ENCODE results near the gene MAGI3.

The MAGI3 gene

DNA sequence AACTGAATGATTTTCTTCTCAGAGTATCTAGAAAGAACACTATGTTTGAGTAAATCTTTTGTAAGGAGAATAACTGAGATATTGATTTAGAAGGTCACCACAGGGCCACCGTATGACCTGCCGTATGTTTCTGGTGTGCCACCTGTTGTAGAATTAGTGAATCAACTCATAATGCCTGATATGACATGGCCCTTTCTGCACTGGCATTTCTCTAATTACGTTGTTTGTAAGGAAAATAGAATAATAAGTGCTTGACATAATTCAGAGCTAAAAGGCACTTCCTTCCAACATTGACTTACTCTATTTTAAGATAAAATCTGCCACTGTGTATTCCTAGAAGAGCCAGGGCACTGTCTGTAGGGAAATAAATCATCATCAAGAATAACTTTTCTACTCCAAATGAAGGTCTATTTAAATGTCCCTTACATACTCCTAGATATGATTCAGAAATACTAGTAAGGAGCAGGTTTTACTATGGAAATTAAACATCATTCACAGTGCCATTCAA, 267.3 kb downstream of the MAGI3 start:
- no peak for DNase-seq (ENCODE audit: low spot score)

DNA sequence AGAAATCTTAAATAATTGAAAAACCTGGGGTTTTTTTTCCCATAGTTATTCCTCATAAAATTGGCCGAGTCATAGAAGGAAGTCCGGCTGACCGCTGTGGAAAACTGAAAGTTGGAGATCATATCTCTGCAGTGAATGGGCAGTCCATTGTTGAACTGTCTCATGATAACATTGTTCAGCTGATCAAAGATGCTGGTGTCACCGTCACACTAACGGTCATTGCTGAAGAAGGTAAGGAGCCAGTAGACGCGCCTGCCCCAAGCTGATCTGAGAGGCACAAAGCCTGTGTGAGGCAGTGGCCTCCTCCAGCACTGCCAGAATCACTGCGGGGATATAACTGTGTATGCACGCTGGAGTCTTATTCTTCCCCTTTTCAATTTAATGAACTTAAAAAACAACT, 268.7 kb downstream of the MAGI3 start:
- no peak for DNase-seq (ENCODE audit: low spot score)

DNA sequence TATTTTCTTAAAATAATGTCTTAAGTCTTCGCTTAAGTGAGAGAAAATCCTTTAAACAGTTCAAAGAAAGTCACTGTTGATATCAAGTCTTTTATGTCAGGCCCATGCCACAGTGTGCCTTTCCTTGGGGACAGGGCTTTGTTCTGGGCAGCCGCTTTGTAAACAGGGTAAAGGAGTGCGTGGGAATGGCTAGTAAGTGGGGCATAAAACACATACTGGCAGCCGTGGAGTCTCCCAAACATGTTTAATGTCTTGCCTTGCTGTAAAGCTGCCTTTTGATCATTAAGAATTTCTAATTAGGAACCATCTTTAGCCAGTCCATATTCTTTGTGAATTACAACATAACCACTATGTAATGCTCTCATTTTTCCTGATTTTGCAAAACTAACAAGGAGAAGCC, 269.2 kb downstream of the MAGI3 start:
- DNase-seq (ENCODE audit: low spot score), result no peak

- DNase-seq (ENCODE audit: low spot score), result no peak
Observed at GRCh38 chr1:113660088-113660487, 269.8 kb downstream of the MAGI3 start.

- no peak for DNase-seq (ENCODE audit: low spot score)
Observed at GRCh38 chr1:113662101-113662500, 271.8 kb downstream of the MAGI3 start.

- DNase-seq (ENCODE audit: low spot score), result no peak
Observed at GRCh38 chr1:113663165-113663951, 273.0 kb downstream of the MAGI3 start.

DNA sequence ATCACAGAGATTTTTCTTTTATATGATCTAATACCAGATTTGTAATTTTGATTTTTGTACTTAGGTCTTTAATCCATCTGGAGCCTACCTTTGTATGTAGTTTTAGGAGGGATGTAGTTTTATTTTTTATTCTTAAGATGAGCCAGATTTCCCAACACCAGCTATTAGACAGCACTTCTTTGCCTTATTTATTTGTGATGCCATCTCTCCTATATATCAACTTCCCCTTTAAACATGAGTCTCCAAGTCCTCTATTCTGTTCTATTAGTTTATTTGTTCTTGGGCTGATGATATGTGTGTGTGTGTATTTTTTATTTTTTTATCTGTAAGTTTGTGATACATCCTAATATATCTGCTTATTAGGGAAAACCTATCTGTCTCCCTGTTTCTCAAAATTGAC, 274.8 kb downstream of the MAGI3 start:
- no peak for DNase-seq (ENCODE audit: low spot score)

GRCh38 chr1:113666126-113666525, 275.8 kb downstream of the MAGI3 start:
- no peak for DNase-seq (ENCODE audit: low spot score)

DNA sequence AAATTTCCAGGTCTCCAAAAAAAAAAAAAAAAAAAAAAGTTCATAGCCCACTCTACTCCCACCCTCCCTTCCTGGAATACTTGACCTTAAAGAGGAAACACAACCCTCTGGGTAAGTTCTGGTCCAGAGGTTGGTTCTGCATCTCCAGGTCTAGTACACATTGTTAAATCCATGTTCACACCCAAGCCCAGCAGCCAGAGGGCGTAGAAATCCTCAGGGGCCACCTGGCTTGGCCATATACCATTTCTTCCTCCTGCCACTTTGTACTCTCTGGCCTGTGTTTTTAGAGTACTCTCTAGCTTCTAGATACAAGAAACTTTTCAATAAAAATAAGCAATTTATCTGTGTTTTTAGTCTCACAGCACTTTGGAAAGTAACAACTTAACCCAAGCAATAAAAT, 279.7 kb downstream of the MAGI3 start:
- DNase-seq (ENCODE audit: low spot score), result no peak

DNA sequence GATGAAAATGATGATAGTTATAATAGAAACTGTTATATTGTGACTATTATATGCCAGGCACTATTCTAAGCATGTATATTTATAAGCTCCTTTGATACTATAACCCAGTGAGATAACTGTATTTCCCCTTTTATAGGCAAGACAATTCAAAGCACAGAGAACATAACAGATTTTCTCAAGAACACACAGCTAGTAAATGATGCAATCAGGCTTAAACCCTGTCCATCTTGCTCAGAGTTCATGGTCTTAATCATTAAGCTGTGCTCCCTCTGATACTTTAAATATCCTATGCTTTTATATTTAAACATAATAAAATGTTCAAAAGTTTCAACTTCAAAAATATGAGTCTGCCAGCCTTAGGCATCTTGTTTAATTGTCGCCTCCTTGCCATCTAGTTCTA, 280.3 kb downstream of the MAGI3 start:
- DNase-seq (ENCODE audit: low spot score), result no peak

DNA sequence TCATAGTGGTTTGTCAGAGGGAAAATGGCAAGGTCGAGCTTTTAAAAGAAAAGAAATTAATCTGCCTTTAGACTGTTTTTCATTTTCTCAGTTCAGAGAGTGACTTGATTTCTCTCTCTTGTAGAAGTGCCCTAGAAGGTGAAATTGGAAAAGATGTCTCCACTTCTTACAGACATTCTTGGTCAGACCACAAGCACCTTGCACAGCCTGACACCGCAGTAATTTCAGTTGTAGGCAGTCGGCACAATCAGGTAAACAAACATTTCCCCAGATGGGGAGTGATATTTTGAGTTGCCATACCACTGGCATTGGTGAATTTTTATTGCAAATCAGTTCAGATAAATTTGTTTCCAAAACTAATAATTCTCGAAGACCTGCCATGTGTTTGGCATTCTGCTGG, 282.2 kb downstream of the MAGI3 start:
- no peak for DNase-seq (ENCODE audit: low spot score)

- no peak for DNase-seq (ENCODE audit: low spot score)
Observed at GRCh38 chr1:113674591-113674990, 284.3 kb downstream of the MAGI3 start.

DNA sequence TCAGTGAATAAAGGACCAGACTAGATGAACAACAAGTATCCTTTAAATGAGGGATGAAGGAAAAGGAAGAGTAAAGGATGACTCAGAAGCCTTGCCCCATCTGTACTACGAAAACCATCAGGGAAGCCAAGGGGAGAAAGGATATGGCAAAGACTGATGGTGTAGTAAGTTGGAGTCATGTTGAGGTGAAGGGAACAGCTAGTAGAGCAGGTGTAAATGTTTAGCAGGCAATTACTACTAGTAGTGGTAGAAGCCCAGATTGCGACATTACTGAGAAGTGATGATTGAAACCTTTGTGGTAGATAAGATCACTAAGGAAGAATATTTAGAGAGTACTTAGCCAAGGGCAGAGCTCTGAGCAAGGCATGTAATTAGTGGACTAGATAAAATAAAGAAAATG, 285.0 kb downstream of the MAGI3 start:
- no peak for DNase-seq (ENCODE audit: low spot score)

DNA sequence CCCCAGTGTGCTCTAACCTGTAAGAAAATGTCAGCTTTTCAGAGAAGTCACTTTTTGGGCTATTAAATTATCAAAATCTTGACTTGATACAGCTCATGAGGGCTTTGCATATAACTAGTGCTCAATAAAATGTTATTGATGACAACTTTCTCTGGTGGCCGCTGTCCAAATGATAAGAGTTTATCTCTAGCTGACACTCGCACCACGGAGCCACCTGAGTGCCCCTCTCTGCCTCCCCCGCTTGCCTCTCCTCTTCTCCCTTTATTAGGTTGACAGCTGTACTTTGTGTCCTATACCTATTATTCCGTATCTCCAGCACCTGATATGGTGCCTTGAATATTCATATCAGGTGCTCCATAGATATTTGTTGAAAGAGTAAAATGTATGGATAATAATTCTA, 286.2 kb downstream of the MAGI3 start:
- DNase-seq (ENCODE audit: low spot score), result no peak

- peak; percentile 45 for DNase-seq (ENCODE audit: low spot score)
Observed at GRCh38 chr1:113677250-113678158, 287.2 kb downstream of the MAGI3 start.

GRCh38 chr1:113678159-113678469, 287.8 kb downstream of the MAGI3 start:
- no peak for DNase-seq (ENCODE audit: low spot score)

GRCh38 chr1:113681596-113682337, 291.5 kb downstream of the MAGI3 start:
- DNase-seq (ENCODE audit: low spot score), result no peak

GRCh38 chr1:113683384-113684152, 293.3 kb downstream of the MAGI3 start:
- no peak for DNase-seq (ENCODE audit: low spot score)

- peak; percentile 51 for DNase-seq (ENCODE audit: low spot score)
Observed at GRCh38 chr1:113684153-113684541, 293.8 kb downstream of the MAGI3 start.

DNA sequence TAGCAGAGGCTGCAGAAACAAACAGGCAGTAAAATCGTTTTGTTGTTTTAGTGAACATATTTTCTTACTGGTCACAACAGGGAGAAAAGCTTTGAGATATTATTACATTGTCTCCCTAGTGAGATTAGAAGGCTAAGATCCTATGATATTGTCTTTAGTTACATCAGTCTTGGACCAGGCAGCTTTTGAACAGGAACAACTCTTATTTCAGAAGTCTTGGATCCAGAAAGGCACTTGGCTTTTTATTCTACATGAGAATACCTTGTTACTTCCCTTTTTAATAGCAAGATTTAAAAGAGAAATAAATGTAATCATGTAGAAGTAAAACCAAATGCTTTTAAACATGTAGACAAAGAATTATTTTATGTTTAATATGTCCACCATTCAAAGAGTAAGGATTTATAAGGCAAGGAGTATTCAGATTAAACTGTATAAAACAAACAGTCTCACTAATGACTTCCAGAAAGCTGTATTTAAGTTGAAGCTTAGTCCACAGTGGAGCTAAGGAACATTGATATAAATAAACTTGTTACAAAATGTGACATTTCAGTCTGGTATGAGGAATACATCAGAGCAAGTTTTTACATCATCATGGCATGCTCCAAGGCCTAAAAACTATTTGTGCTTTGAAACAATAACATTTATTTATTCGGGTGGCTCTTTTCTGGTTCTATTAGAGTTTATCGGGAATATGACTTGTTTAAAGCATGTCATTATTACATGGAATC, 296.7 kb downstream of the MAGI3 start:
- DNase-seq (ENCODE audit: low spot score), result no peak

- no peak for DNase-seq (ENCODE audit: low spot score)
Observed at GRCh38 chr1:113691184-113691583, 300.9 kb downstream of the MAGI3 start.
